Smooth muscle cell (in vitro differentiated cells): ENCODE results near the gene HSH2D. TPM values are rescaled to one million over a fixed set of nuclear protein-coding genes. Genes with fewer than 3 reads are reported as not detected.
"Not testable (repeated sequence)": the region's sequence is repeated elsewhere in the genome, so short reads cannot be mapped to it uniquely, and the experiment has no call there.

Source experiments
- DNase-seq: peaks from one replicate; lab custom pipeline; 2025; ENCODE audit not compliant: unreplicated experiment; lab: John Stamatoyannopoulos, UW
- H2AFZ ChIP-seq: fragments of 200-600 bp; sonication (generic); 2 replicates; pipeline ENCODE4 v1.6.0; 2016; ENCODE audit warnings: antibody characterized with exemption, low read depth, mild to moderate bottlenecking
- H3F3A ChIP-seq: fragments of 200-600 bp; sonication (generic); 2 replicates; pipeline ENCODE4 v1.6.0; 2017; ENCODE audit warnings: antibody characterized with exemption, low read depth
- H3K27ac ChIP-seq: fragments of 200-600 bp; sonication (generic); 2 replicates; pipeline ENCODE4 v1.5.1; 2016; ENCODE audit warnings: low read depth, mild to moderate bottlenecking
- H3K27me3 ChIP-seq: fragments of 200-600 bp; sonication (generic); 2 replicates; pipeline ENCODE4 v1.6.1; 2016; ENCODE audit warnings: low read depth, mild to moderate bottlenecking
- H3K36me3 ChIP-seq: fragments of 200-600 bp; sonication (generic); 2 replicates; pipeline ENCODE4 v1.5.1; 2016; ENCODE audit warnings: low read depth
- H3K4me1 ChIP-seq: fragments of 200-600 bp; sonication (generic); 2 replicates; pipeline ENCODE4 v1.5.1; 2016; ENCODE audit warnings: low read depth
- H3K4me2 ChIP-seq: fragments of 200-600 bp; sonication (generic); 2 replicates; pipeline ENCODE4 v1.6.0; 2016; ENCODE audit warnings: mild to moderate bottlenecking
- H3K4me3 ChIP-seq: fragments of 200-600 bp; sonication (generic); 2 replicates; pipeline ENCODE4 v1.5.1; 2016; ENCODE audit warnings: mild to moderate bottlenecking
- H3K79me2 ChIP-seq: fragments of 200-600 bp; sonication (generic); 2 replicates; pipeline ENCODE4 v1.6.0; 2016; ENCODE audit warnings: low read depth, mild to moderate bottlenecking
- H3K9ac ChIP-seq: fragments of 200-600 bp; sonication (generic); 2 replicates; pipeline ENCODE4 v1.6.0; 2016; ENCODE audit warnings: low read depth
- H3K9me3 ChIP-seq: fragments of 200-600 bp; sonication (generic); replicated peaks from 2 replicates; pipeline ENCODE4 v1.5.1; 2016; ENCODE audit warnings: low read depth
- H4K20me1 ChIP-seq: fragments of 200-600 bp; sonication (generic); 2 replicates; pipeline ENCODE4 v1.6.0; 2016; ENCODE audit warnings: low read depth
- WGBS: methylation state at CpG from one replicate; pipeline ENCODE4 v1.1.7; 2016; ENCODE audit warnings: low lambda C conversion rate; 5-methylcytosine and 5-hydroxymethylcytosine counted together
- polyA plus RNA-seq: library from polyadenylated mRNA; unstranded; fragments of >200 nt; fragmentation: Nextera tagmentation; extraction: Ambion mirVana; gene quantifications from 2 replicates; pipeline ENCODE4 v1.2.1, GENCODE V29; 2016
- total RNA-seq: library from RNA; depleted of rRNA; stranded (reverse); fragments of >200 nt; gene quantifications from 2 replicates; pipeline ENCODE4 v1.2.3, GENCODE V29; 2014
- TF ChIP-seq, protein P1 (sequence below): fragments of 200-600 bp; sonication (generic); IDR thresholded peaks from 2 replicates; pipeline ENCODE4 v1.5.1; 2017; ENCODE audit warnings: borderline replicate concordance, mild to moderate bottlenecking, antibody characterized with exemption; ENCODE audit not compliant: insufficient read depth, poor library complexity, severe bottlenecking

The HSH2D gene
- total and polyA plus RNA-seq, 2 experiments from 2014 or later: 0.17 TPM; not detected in 1

DNA sequence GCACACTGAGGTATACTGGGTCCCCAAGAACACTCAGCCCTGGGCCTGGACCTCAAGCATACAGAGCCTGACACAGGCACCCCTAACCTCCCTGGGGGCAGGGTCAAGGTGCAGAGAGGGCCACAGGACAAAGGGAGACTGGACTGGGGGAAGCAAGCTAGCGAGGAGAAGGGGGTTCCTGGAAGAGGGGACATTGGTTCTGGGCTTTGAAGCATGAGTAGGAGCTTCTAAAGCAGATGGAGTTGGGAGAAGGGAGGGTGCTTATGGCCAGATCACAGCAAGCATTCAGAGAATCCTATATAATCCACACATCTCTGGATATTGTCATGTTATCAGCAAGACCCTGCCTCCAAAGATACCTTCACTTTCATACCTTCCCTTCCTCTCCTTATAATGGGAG, 26.6 kb downstream of the HSH2D start:
- H3K9me3 ChIP-seq: no peaks in the 10 kb centered on the region
- DNase-seq: no peak
- WGBS: 68% methylated on average over 1 of the region's 1 CpG
- no peak overlapping the region for H3K9ac ChIP-seq
- no peaks in the 10 kb centered on the region for H3K79me2 ChIP-seq
- TF ChIP-seq, protein P1, sequence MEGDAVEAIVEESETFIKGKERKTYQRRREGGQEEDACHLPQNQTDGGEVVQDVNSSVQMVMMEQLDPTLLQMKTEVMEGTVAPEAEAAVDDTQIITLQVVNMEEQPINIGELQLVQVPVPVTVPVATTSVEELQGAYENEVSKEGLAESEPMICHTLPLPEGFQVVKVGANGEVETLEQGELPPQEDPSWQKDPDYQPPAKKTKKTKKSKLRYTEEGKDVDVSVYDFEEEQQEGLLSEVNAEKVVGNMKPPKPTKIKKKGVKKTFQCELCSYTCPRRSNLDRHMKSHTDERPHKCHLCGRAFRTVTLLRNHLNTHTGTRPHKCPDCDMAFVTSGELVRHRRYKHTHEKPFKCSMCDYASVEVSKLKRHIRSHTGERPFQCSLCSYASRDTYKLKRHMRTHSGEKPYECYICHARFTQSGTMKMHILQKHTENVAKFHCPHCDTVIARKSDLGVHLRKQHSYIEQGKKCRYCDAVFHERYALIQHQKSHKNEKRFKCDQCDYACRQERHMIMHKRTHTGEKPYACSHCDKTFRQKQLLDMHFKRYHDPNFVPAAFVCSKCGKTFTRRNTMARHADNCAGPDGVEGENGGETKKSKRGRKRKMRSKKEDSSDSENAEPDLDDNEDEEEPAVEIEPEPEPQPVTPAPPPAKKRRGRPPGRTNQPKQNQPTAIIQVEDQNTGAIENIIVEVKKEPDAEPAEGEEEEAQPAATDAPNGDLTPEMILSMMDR: no peak
- no peaks in the 10 kb centered on the region for H3K36me3 ChIP-seq
- no peaks in the 10 kb centered on the region for H3F3A ChIP-seq
- no peaks in the 10 kb centered on the region for H4K20me1 ChIP-seq
- no peak overlapping the region for H2AFZ ChIP-seq
- no peak overlapping the region for H3K4me3 ChIP-seq
- no peaks in the 10 kb centered on the region for H3K27me3 ChIP-seq
- H3K27ac ChIP-seq: no peak overlapping the region
- no peaks in the 10 kb centered on the region for H3K4me1 ChIP-seq
- H3K4me2 ChIP-seq: no peak overlapping the region

- no peaks in the 10 kb centered on the region for H3K79me2 ChIP-seq
- H3K4me2 ChIP-seq: no peak overlapping the region
- WGBS: 66% methylated on average over 2 of the region's 2 CpGs
- TF ChIP-seq, protein P1: no peak
- no peak overlapping the region for H3K4me3 ChIP-seq
- H3K4me1 ChIP-seq: no peaks in the 10 kb centered on the region
- no peak overlapping the region for H2AFZ ChIP-seq
- H3K9me3 ChIP-seq: no peaks in the 10 kb centered on the region
- no peaks in the 10 kb centered on the region for H3K27me3 ChIP-seq
- DNase-seq: no peak
- H4K20me1 ChIP-seq: no peaks in the 10 kb centered on the region
- no peak overlapping the region for H3K27ac ChIP-seq
- H3K9ac ChIP-seq: no peak overlapping the region
- no peaks in the 10 kb centered on the region for H3F3A ChIP-seq
- H3K36me3 ChIP-seq: no peaks in the 10 kb centered on the region
Observed at GRCh38 chr19:16175954-16176353, 32.5 kb downstream of the HSH2D start.

DNA sequence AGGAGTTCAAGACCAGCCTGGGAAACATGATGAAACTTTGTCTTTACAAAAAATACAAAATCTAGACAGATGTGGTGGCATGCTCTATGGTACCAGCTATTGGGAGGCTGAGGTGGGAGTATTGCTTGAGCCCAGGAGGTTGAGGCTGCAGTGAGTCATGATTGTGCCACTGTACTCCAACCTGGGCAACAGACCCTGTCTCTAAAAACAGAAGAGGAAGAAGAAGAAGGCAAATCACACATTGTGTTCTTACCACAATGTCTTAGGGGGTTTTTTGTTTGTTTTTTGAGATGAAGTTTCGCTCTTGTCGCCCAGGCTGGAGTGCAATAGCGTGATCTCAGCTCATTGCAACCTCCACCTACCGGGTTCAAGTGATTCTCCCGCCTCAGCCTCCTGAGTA, 35.4 kb downstream of the HSH2D start:
- not testable (repeated sequence) for H3K27me3 ChIP-seq, H3K36me3 ChIP-seq, DNase-seq, H3K4me3 ChIP-seq, H3K27ac ChIP-seq, H3K9me3 ChIP-seq, H3K4me1 ChIP-seq, H3K4me2 ChIP-seq, H2AFZ ChIP-seq, H3K79me2 ChIP-seq, H3F3A ChIP-seq, H4K20me1 ChIP-seq, H3K9ac ChIP-seq
- 95% methylated on average over 5 of the region's 5 CpGs for WGBS

GRCh38 chr19:16180611-16181010, 37.1 kb downstream of the HSH2D start:
- TF ChIP-seq, protein P1: no peak
- DNase-seq: no peak
- H3F3A ChIP-seq: peaks cover 6% of the 10 kb centered on the region
- H3K4me3 ChIP-seq: no peak overlapping the region
- no peaks in the 10 kb centered on the region for H3K27me3 ChIP-seq
- peaks cover under 1% of the 10 kb centered on the region for H3K79me2 ChIP-seq
- no peaks in the 10 kb centered on the region for H3K9me3 ChIP-seq
- H4K20me1 ChIP-seq: no peaks in the 10 kb centered on the region
- peak overlapping the region; percentile 19 for H3K27ac ChIP-seq
- peak overlapping the region; percentile 54 for H3K4me2 ChIP-seq
- 25% methylated on average over 4 of the region's 4 CpGs for WGBS
- H3K36me3 ChIP-seq: no peaks in the 10 kb centered on the region
- no peak overlapping the region for H2AFZ ChIP-seq
- no peak overlapping the region for H3K9ac ChIP-seq
- H3K4me1 ChIP-seq: no peaks in the 10 kb centered on the region
